Measurements from ENCODE around the gene LAIR2.

- TF ChIP-seq POLR2AphosphoS5 (IDR thresholded peaks at IDR 0.05; ENCODE audit: low read depth, low read length) = no peak
- no peak for TF ChIP-seq TAF1 (IDR thresholded peaks at IDR 0.05; ENCODE audit: low read depth, low read length)
- no peak for TF ChIP-seq POLR2A (IDR thresholded peaks at IDR 0.05; ENCODE audit: low read depth, low read length)
Observed at GRCh38 chr19:54473892-54474372, 28.7 kb upstream of the LAIR2 start.
